ENCODE measurements around the gene NAA30. TPM values are rescaled to one million over a fixed set of nuclear protein-coding genes. Genes with fewer than 3 reads are reported as not detected.

The NAA30 gene
- total RNA-seq, 4 donors from 2014 or later, result 11.4 to 16.6 (median 13.1) TPM

DNA sequence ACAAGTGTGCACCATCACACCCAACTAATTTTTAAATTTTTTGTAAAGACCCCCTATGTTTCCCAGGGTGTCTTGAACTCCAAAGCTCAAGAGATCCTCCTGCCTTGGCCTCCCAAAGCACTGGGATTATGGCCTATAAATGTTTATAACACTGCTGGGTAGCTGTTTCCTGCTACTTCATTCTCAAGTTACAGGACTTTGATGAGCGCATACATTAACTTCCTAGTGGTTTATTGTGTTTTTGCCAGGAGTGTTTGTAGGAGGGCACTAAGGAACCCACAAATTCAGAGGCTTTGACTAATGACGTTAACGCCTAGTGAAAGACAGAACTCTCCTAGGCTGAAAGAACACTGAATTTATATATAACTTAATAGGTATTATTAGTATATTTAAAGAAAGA lies 15.2 kb upstream of the NAA30 start:
- Histone ChIP-seq H3K36me3 (no peaks in the 10 kb centered on the region), H3K4me3 (no peak overlapping the region), H3K9me3 (no peaks in the 10 kb centered on the region), H3K4me1 (no peaks in the 10 kb centered on the region), H3K27me3 (no peaks in the 10 kb centered on the region), H3K27ac (no peak overlapping the region)
- no peak for DNase-seq (ENCODE audit: low spot score in 2 of 2)
- no peak for TF ChIP-seq POLR2A (IDR thresholded peaks at IDR 0.05)
- TF ChIP-seq EP300 (IDR thresholded peaks at IDR 0.05), result no peak
- TF ChIP-seq, protein P1, sequence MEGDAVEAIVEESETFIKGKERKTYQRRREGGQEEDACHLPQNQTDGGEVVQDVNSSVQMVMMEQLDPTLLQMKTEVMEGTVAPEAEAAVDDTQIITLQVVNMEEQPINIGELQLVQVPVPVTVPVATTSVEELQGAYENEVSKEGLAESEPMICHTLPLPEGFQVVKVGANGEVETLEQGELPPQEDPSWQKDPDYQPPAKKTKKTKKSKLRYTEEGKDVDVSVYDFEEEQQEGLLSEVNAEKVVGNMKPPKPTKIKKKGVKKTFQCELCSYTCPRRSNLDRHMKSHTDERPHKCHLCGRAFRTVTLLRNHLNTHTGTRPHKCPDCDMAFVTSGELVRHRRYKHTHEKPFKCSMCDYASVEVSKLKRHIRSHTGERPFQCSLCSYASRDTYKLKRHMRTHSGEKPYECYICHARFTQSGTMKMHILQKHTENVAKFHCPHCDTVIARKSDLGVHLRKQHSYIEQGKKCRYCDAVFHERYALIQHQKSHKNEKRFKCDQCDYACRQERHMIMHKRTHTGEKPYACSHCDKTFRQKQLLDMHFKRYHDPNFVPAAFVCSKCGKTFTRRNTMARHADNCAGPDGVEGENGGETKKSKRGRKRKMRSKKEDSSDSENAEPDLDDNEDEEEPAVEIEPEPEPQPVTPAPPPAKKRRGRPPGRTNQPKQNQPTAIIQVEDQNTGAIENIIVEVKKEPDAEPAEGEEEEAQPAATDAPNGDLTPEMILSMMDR (IDR thresholded peaks at IDR 0.05), result no peak
- 51% methylated on average over 3 of the region's 3 CpGs for WGBS, 2 donors

DNA sequence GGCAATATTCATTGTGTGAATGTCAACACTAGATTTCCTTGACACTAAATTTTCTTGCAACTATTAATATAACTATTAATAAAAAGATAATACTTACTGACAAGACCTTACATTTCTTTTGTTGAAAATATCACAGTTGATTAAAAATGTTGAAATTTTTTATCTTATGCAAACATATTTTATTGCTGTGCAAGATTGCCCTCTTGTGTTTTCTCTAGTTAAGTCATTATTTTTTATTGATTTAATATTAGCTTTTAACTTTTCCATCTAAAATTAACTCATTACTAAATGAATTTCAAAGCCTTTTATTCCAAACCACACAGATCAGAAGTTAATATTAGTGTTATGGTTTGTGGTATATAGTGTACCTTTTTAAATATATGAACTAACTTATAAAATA lies 11.7 kb upstream of the NAA30 start:
- Histone ChIP-seq H3K4me1 (no peaks in the 10 kb centered on the region), H3K4me3 (no peak overlapping the region), H3K27ac (no peak overlapping the region), H3K27me3 (no peaks in the 10 kb centered on the region), H3K36me3 (no peaks in the 10 kb centered on the region), H3K9me3 (no peaks in the 10 kb centered on the region)
- no peak for DNase-seq (ENCODE audit: low spot score in 2 of 2)
- no peak for TF ChIP-seq EP300 (IDR thresholded peaks at IDR 0.05)
- TF ChIP-seq, protein P1 (IDR thresholded peaks at IDR 0.05), result no peak
- no peak for TF ChIP-seq POLR2A (IDR thresholded peaks at IDR 0.05)

DNA sequence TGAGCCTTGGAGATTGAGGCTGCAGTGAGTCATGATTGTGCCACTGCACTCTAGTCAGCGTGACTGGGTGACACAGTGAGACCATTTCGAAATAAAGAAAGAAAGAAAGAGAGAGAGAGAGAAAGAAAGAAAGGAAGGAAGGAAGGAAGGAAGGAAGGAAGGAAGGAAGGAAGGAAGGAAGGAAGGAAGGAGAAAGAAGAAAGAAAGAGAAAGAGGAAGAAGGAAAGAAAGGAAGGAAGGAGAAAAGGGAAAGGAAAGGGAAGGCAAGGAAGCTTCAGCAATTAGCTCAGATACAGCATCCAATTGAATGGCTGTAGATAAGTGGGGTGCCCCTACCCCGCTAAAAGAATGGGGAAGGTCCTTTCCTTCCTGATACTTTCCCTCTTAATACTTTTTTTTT lies 9.5 kb upstream of the NAA30 start:
- no peaks in the 10 kb centered on the region for H3K36me3 ChIP-seq
- H3K9me3 ChIP-seq, result no peaks in the 10 kb centered on the region
- 87 to 93% methylated on average over 3 of the region's 3 CpGs for WGBS, 2 donors
- no peak overlapping the region for H3K27ac ChIP-seq
- H3K4me1 ChIP-seq, result no peaks in the 10 kb centered on the region
- TF ChIP-seq EP300 (IDR thresholded peaks at IDR 0.05), result no peak
- no peak for TF ChIP-seq POLR2A (IDR thresholded peaks at IDR 0.05)
- TF ChIP-seq, protein P1 (IDR thresholded peaks at IDR 0.05), result no peak
- DNase-seq (ENCODE audit: low spot score in 2 of 2), result no peak
- no peaks in the 10 kb centered on the region for H3K27me3 ChIP-seq
- no peak overlapping the region for H3K4me3 ChIP-seq

DNA sequence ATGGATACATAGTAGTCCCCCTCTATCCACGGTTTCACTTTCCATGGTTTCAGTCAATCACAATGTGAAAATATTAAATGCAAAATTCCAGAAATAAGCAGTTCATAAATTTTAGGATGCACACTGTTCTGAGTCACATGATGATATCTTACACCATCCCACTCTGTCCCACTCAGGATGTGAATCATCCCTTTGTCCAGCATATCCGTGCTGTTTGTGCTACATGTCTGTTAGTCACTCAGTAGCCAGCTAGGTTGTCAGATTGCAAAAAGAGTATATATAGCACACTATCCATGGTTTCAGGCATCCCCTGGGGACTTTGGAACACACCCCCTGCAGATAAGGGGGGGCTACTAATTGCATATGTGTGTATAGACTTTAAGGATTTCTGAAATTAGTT lies 8.1 kb upstream of the NAA30 start:
- Histone ChIP-seq H3K9me3 (no peaks in the 10 kb centered on the region), H3K4me1 (no peaks in the 10 kb centered on the region), H3K27ac (no peak overlapping the region), H3K4me3 (no peak overlapping the region), H3K27me3 (no peaks in the 10 kb centered on the region), H3K36me3 (no peaks in the 10 kb centered on the region)
- TF ChIP-seq POLR2A (IDR thresholded peaks at IDR 0.05) (no peak), EP300 (IDR thresholded peaks at IDR 0.05) (no peak)
- TF ChIP-seq, protein P1 (IDR thresholded peaks at IDR 0.05), result no peak
- no peak for DNase-seq (ENCODE audit: low spot score in 2 of 2)
- 62% methylated on average over 2 of the region's 2 CpGs for WGBS, 2 donors

DNA sequence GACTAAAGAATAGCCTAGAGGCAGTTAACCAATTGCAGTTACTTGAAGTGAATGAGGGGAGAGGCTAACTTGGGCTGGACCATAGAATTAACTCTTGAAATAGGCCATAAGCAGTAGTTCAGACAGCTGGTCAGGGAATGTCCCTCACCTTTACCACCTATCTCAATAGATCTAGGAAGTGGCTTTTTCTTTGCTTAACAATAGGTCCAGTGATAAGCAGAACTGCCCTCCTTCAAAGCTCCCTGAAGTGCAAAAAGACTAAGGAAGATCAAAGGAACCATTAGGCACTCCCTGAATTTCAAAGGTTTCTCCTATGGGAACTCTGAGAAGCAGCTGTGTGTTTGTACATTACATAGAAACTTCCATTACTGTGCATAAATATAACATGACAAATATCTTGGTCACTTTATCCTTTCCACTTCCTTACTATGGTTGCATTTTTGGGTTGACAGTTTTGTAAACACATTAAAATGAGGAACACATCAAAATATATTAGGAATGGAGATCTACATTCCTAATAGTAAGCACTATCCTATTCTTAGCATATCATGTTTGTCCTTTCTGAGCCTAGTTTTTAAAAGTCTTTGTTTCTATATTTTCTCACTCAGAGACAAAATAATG lies 7.2 kb upstream of the NAA30 start:
- H3K27ac ChIP-seq, result no peak overlapping the region
- H3K9me3 ChIP-seq, result no peaks in the 10 kb centered on the region

More for the DNA sequence above, 7.2 kb upstream of the NAA30 start:
- no peaks in the 10 kb centered on the region for H3K36me3 ChIP-seq
- no peak for DNase-seq (ENCODE audit: low spot score in 2 of 2)
- H3K27me3 ChIP-seq, result no peaks in the 10 kb centered on the region
- no peaks in the 10 kb centered on the region for H3K4me1 ChIP-seq
- no peak overlapping the region for H3K4me3 ChIP-seq
- TF ChIP-seq, protein P1 (IDR thresholded peaks at IDR 0.05), result no peak
- TF ChIP-seq POLR2A (IDR thresholded peaks at IDR 0.05) (no peak), EP300 (IDR thresholded peaks at IDR 0.05) (no peak)

All from tibial nerve (tissue), 4 donors.